Mesendoderm (in vitro differentiated cells): ENCODE data around the gene MAP4K2.
A peak's percentile ranks its signal among the peaks of the same experiment; 100 is the strongest.
"Not testable (repeated sequence)": the region's sequence is repeated elsewhere in the genome, so short reads cannot be mapped to it uniquely, and the experiment has no call there.

Experiments
- DNase-seq: peaks from one replicate; pipeline ENCODE4 v3.0.0; 2013
- H2AK5ac ChIP-seq: 2 replicates; pipeline ENCODE4 v1.6.1; 2013; ENCODE audit warnings: low read length, inconsistent platforms
- H2BK120ac ChIP-seq: 2 replicates; pipeline ENCODE4 v1.6.1; 2013; ENCODE audit warnings: low read depth, mild to moderate bottlenecking, low read length, moderate library complexity, mixed read lengths
- H2BK15ac ChIP-seq: replicated peaks from 2 replicates; pipeline ENCODE4 v1.6.1; 2013; ENCODE audit warnings: low read depth, mild to moderate bottlenecking, moderate library complexity
- H2BK5ac ChIP-seq: 2 replicates; pipeline ENCODE4 v1.6.1; 2013; ENCODE audit warnings: low read length, inconsistent platforms
- H3K18ac ChIP-seq: 2 replicates; pipeline ENCODE4 v1.6.1; 2013; ENCODE audit warnings: mild to moderate bottlenecking, low read length, mixed read lengths
- H3K23ac ChIP-seq: one replicate; pipeline ENCODE4 v1.6.1; 2013; ENCODE audit warnings: low read length
- H3K27ac ChIP-seq: 2 replicates; pipeline ENCODE4 v1.5.1; 2013; ENCODE audit warnings: low read depth, mild to moderate bottlenecking, inconsistent platforms, low read length, moderate library complexity
- H3K27me3 ChIP-seq: 2 replicates; pipeline ENCODE4 v1.6.1; 2013; ENCODE audit warnings: low read length, control low read depth, mild to moderate bottlenecking, inconsistent platforms; ENCODE audit not compliant: insufficient read depth, poor library complexity
- H3K36me3 ChIP-seq: 2 replicates; pipeline ENCODE4 v1.6.1; 2013; ENCODE audit warnings: low read length, inconsistent platforms; ENCODE audit not compliant: control insufficient read depth, insufficient read depth
- H3K4ac ChIP-seq: one replicate; pipeline ENCODE4 v1.6.1; 2013; ENCODE audit warnings: low read depth, mild to moderate bottlenecking, low read length, moderate library complexity
- H3K4me1 ChIP-seq: 2 replicates; pipeline ENCODE4 v1.6.1; 2013; ENCODE audit warnings: low read depth, low read length, inconsistent platforms; ENCODE audit not compliant: control insufficient read depth
- H3K4me2 ChIP-seq: 2 replicates; pipeline ENCODE4 v1.6.1; 2013; ENCODE audit warnings: low read length
- H3K4me3 ChIP-seq: 2 replicates; pipeline ENCODE4 v1.5.1; 2013; ENCODE audit warnings: mild to moderate bottlenecking, low read length
- H3K56ac ChIP-seq: one replicate; pipeline ENCODE4 v1.6.1; 2013; ENCODE audit warnings: low read length
- H3K79me1 ChIP-seq: 2 replicates; pipeline ENCODE4 v1.6.1; 2013; ENCODE audit warnings: low read length, inconsistent platforms
- H3K79me2 ChIP-seq: 2 replicates; pipeline ENCODE4 v1.6.1; 2013; ENCODE audit warnings: mild to moderate bottlenecking, low read length; ENCODE audit not compliant: control insufficient read depth, insufficient read depth
- H3K9ac ChIP-seq: 2 replicates; pipeline ENCODE4 v1.6.1; 2013; ENCODE audit warnings: low read length, inconsistent platforms
- H4K5ac ChIP-seq: one replicate; pipeline ENCODE4 v1.6.1; 2013; ENCODE audit warnings: low read length
- H4K8ac ChIP-seq: one replicate; pipeline ENCODE4 v1.6.1; 2013; ENCODE audit warnings: low read depth, mild to moderate bottlenecking, control low read depth, low read length, moderate library complexity
- WGBS: extraction: QIAGEN DNeasy Blood & Tissue Kit; methylation state at CpG from one replicate; pipeline ENCODE4 v1.1.7; 2013; ENCODE audit warnings: low lambda C conversion rate, missing lambda C conversion rate; ENCODE audit not compliant: insufficient coverage; ENCODE audit errors: extremely low coverage; 5-methylcytosine and 5-hydroxymethylcytosine counted together

Gene MAP4K2

GRCh38 chr11:64823568-64824119 is 20.6 kb upstream of the MAP4K2 start:
- Histone ChIP-seq H4K5ac (no peak overlapping the region), H3K4me1 (no peaks in the 10 kb centered on the region), H3K4ac (no peak overlapping the region), H3K79me1 (no peaks in the 10 kb centered on the region), H3K79me2 (no peaks in the 10 kb centered on the region), H4K8ac (no peak overlapping the region), H3K27ac (no peak overlapping the region), H3K27me3 (no peaks in the 10 kb centered on the region), H2BK15ac (no peak overlapping the region), H3K23ac (no peak overlapping the region), H3K9ac (no peak overlapping the region), H2BK5ac (no peak overlapping the region), H3K4me2 (no peak overlapping the region), H3K36me3 (no peaks in the 10 kb centered on the region), H3K18ac (no peak overlapping the region), H3K56ac (no peak overlapping the region), H2BK120ac (no peak overlapping the region), H2AK5ac (no peak overlapping the region), H3K4me3 (no peak overlapping the region)
- DNase-seq: no peak
- 80% methylated on average over 3 of the region's 11 CpGs for WGBS

GRCh38 chr11:64817476-64817875 is 14.5 kb upstream of the MAP4K2 start:
- Histone ChIP-seq H3K79me2 (no peaks in the 10 kb centered on the region), H3K27me3 (no peaks in the 10 kb centered on the region), H3K27ac (no peak overlapping the region), H3K4ac (no peak overlapping the region), H3K4me3 (no peak overlapping the region), H3K79me1 (no peaks in the 10 kb centered on the region), H2BK5ac (no peak overlapping the region), H2BK120ac (no peak overlapping the region), H3K18ac (no peak overlapping the region), H3K36me3 (no peaks in the 10 kb centered on the region), H3K9ac (no peak overlapping the region), H3K56ac (no peak overlapping the region), H3K23ac (no peak overlapping the region), H4K8ac (no peak overlapping the region), H4K5ac (no peak overlapping the region), H3K4me2 (no peak overlapping the region), H2AK5ac (no peak overlapping the region), H3K4me1 (no peaks in the 10 kb centered on the region), H2BK15ac (no peak overlapping the region)
- WGBS: no CpG with 5 or more reads among the region's 3 CpGs
- no peak for DNase-seq

- not testable (repeated sequence) for H3K4me1 ChIP-seq, H2BK15ac ChIP-seq, H3K79me1 ChIP-seq, H3K4me2 ChIP-seq, DNase-seq, H3K27me3 ChIP-seq, H3K79me2 ChIP-seq, H2BK5ac ChIP-seq, H3K27ac ChIP-seq, H3K9ac ChIP-seq, H3K4ac ChIP-seq, H3K18ac ChIP-seq, H3K23ac ChIP-seq, H3K56ac ChIP-seq, H2AK5ac ChIP-seq, H4K8ac ChIP-seq, H2BK120ac ChIP-seq, H3K36me3 ChIP-seq, H4K5ac ChIP-seq, H3K4me3 ChIP-seq
- WGBS: no CpG with 5 or more reads among the region's 5 CpGs
Observed at GRCh38 chr11:64815433-64815832, 12.4 kb upstream of the MAP4K2 start.

GRCh38 chr11:64814712-64815187 is 11.7 kb upstream of the MAP4K2 start:
- Histone ChIP-seq H3K18ac (no peak overlapping the region), H3K4me1 (no peaks in the 10 kb centered on the region)
- no CpG with 5 or more reads among the region's 7 CpGs for WGBS

GRCh38 chr11:64813826-64814225 is 10.8 kb upstream of the MAP4K2 start:
- Histone ChIP-seq H2AK5ac (no peak overlapping the region), H3K36me3 (no peaks in the 10 kb centered on the region), H3K4me2 (no peak overlapping the region), H3K23ac (no peak overlapping the region), H3K27me3 (no peaks in the 10 kb centered on the region), H3K9ac (no peak overlapping the region), H2BK15ac (no peak overlapping the region), H3K4ac (no peak overlapping the region), H3K56ac (no peak overlapping the region), H3K4me3 (no peak overlapping the region), H2BK120ac (no peak overlapping the region), H4K5ac (no peak overlapping the region), H3K18ac (no peak overlapping the region), H2BK5ac (no peak overlapping the region), H3K79me1 (peaks cover 3% of the 10 kb centered on the region), H3K4me1 (peaks cover 3% of the 10 kb centered on the region), H3K27ac (no peak overlapping the region), H4K8ac (no peak overlapping the region), H3K79me2 (peaks cover 3% of the 10 kb centered on the region)
- WGBS: no CpG with 5 or more reads among the region's 5 CpGs
- DNase-seq: no peak

More at GRCh38 chr11:64814712-64815187, 11.7 kb upstream of the MAP4K2 start:
- H3K27ac ChIP-seq: no peak overlapping the region
- no peak overlapping the region for H4K8ac ChIP-seq
- H2BK15ac ChIP-seq: no peak overlapping the region
- no peak overlapping the region for H3K23ac ChIP-seq
- H3K4ac ChIP-seq: no peak overlapping the region
- no peak for DNase-seq
- H3K4me2 ChIP-seq: no peak overlapping the region
- H3K79me2 ChIP-seq: no peaks in the 10 kb centered on the region
- no peak overlapping the region for H2BK5ac ChIP-seq
- no peak overlapping the region for H2AK5ac ChIP-seq
- H3K27me3 ChIP-seq: no peaks in the 10 kb centered on the region
- H3K79me1 ChIP-seq: no peaks in the 10 kb centered on the region
- no peak overlapping the region for H3K9ac ChIP-seq
- no peak overlapping the region for H2BK120ac ChIP-seq
- no peak overlapping the region for H3K4me3 ChIP-seq
- H4K5ac ChIP-seq: no peak overlapping the region
- no peak overlapping the region for H3K56ac ChIP-seq
- no peaks in the 10 kb centered on the region for H3K36me3 ChIP-seq

- H3K4me1 ChIP-seq: peaks cover 3% of the 10 kb centered on the region
- no peak for DNase-seq
- H3K18ac ChIP-seq: no peak overlapping the region
- H3K4ac ChIP-seq: no peak overlapping the region
- H3K79me2 ChIP-seq: peaks cover 3% of the 10 kb centered on the region
- no peak overlapping the region for H4K8ac ChIP-seq
- no peak overlapping the region for H2BK15ac ChIP-seq
- H3K36me3 ChIP-seq: peaks cover 1% of the 10 kb centered on the region
- no CpG with 5 or more reads among the region's 17 CpGs for WGBS
- no peak overlapping the region for H4K5ac ChIP-seq
- no peak overlapping the region for H2BK120ac ChIP-seq
- H3K27ac ChIP-seq: no peak overlapping the region
- peaks cover 5% of the 10 kb centered on the region for H3K79me1 ChIP-seq
- H2BK5ac ChIP-seq: no peak overlapping the region
- H3K56ac ChIP-seq: peak overlapping the region; percentile 70
- H3K23ac ChIP-seq: no peak overlapping the region
- peak overlapping the region; percentile 51 for H3K9ac ChIP-seq
- no peaks in the 10 kb centered on the region for H3K27me3 ChIP-seq
- H3K4me3 ChIP-seq: no peak overlapping the region
- H3K4me2 ChIP-seq: peak overlapping the region; percentile 34
- no peak overlapping the region for H2AK5ac ChIP-seq
Observed at GRCh38 chr11:64810891-64811272, 7.9 kb upstream of the MAP4K2 start.
